Progenitor cell of endocrine pancreas (in vitro differentiated cells): ENCODE data around the gene ADGRD2. TPM values are rescaled to one million over a fixed set of nuclear protein-coding genes. Genes with fewer than 3 reads are reported as not detected.

Source experiments
- DNase-seq: peaks from one replicate; pipeline ENCODE4 v3.0.0; 2021; ENCODE audit warnings: low spot score; ENCODE audit not compliant: unreplicated experiment
- H3K27ac Mint-ChIP-seq: 2 replicates; pipeline ENCODE4 v1.8.0; 2021; ENCODE audit warnings: mild to moderate bottlenecking, moderate library complexity, mixed read lengths
- H3K27me3 Mint-ChIP-seq: 2 replicates; pipeline ENCODE4 v1.8.0; 2021; ENCODE audit warnings: mixed read lengths
- H3K36me3 Mint-ChIP-seq: 2 replicates; pipeline ENCODE4 v1.8.0; 2022; ENCODE audit warnings: mixed read lengths; ENCODE audit not compliant: insufficient read depth
- H3K4me1 Mint-ChIP-seq: 2 replicates; pipeline ENCODE4 v1.8.0; 2021; ENCODE audit warnings: low read depth, mixed read lengths
- H3K4me3 Mint-ChIP-seq: 2 replicates; pipeline ENCODE4 v1.8.0; 2021; ENCODE audit warnings: low read depth, mild to moderate bottlenecking, moderate library complexity, mixed read lengths
- H3K9me3 Mint-ChIP-seq: 2 replicates; pipeline ENCODE4 v1.8.0; 2021; ENCODE audit warnings: low read depth, mixed read lengths
- CTCF ChIP-seq: fragments of 200-600 bp; sonication (generic); IDR thresholded peaks from one replicate; pipeline ENCODE4 v1.5.0; 2021; ENCODE audit warnings: antibody characterized with exemption, mild to moderate bottlenecking; ENCODE audit not compliant: unreplicated experiment
- total RNA-seq: library from RNA; stranded (reverse); gene quantifications from 2 replicates; pipeline ENCODE4 v1.2.1, GENCODE V29; 2021

The ADGRD2 gene
- total RNA-seq, 1 donor from 2014 or later = not detected

- Mint-ChIP-seq H3K36me3 (no peaks in the 10 kb centered on the region), H3K4me3 (no peak overlapping the region), H3K27ac (no peak overlapping the region), H3K4me1 (peaks cover 4% of the 10 kb centered on the region), H3K9me3 (no peaks in the 10 kb centered on the region), H3K27me3 (peaks cover 44% of the 10 kb centered on the region)
- no peak for DNase-seq
- TF ChIP-seq CTCF = no peak
Observed at GRCh38 chr9:124448019-124448418, 2.2 kb upstream of the ADGRD2 start.

GRCh38 chr9:124449381-124450151, 685 bp upstream of the ADGRD2 start:
- peaks cover 46% of the 10 kb centered on the region for H3K27me3 Mint-ChIP-seq
- no peak overlapping the region for H3K27ac Mint-ChIP-seq
- no peak for DNase-seq
- H3K4me1 Mint-ChIP-seq = peaks cover 4% of the 10 kb centered on the region
- no peak overlapping the region for H3K4me3 Mint-ChIP-seq
- no peaks in the 10 kb centered on the region for H3K36me3 Mint-ChIP-seq
- no peaks in the 10 kb centered on the region for H3K9me3 Mint-ChIP-seq
- TF ChIP-seq CTCF = no peak

- Mint-ChIP-seq H3K27ac (no peak overlapping the region), H3K36me3 (no peaks in the 10 kb centered on the region), H3K27me3 (peaks cover 56% of the 10 kb centered on the region), H3K4me3 (no peak overlapping the region), H3K9me3 (no peaks in the 10 kb centered on the region), H3K4me1 (peaks cover 4% of the 10 kb centered on the region)
- no peak for TF ChIP-seq CTCF
- no peak for DNase-seq
Observed at GRCh38 chr9:124450931-124451661, 845 bp downstream of the ADGRD2 start.

GRCh38 chr9:124452326-124452725, 2.1 kb downstream of the ADGRD2 start:
- no peak overlapping the region for H3K4me3 Mint-ChIP-seq

More at GRCh38 chr9:124452326-124452725, 2.1 kb downstream of the ADGRD2 start:
- Mint-ChIP-seq H3K27me3 (peaks cover 60% of the 10 kb centered on the region), H3K27ac (no peak overlapping the region), H3K36me3 (no peaks in the 10 kb centered on the region), H3K4me1 (peaks cover 4% of the 10 kb centered on the region), H3K9me3 (no peaks in the 10 kb centered on the region)
- no peak for TF ChIP-seq CTCF
- no peak for DNase-seq
